ENCODE results near the gene CRMP1. TPM values are rescaled to one million over a fixed set of nuclear protein-coding genes. Genes with fewer than 3 reads are reported as not detected.

Gene CRMP1
- total and polyA plus RNA-seq, 2 of the 8 experiments (the other 6 are each of a cell fraction or from before 2014, with no cell fraction given) = 120 to 131 TPM

GRCh38 chr4:5926598-5926997, 33.7 kb upstream of the CRMP1 start (continued):
- TF ChIP-seq CBX8 (IDR thresholded peaks at IDR 0.05; ENCODE audit: borderline replicate concordance, low read depth, low read length) = no peak
- no peak for TF ChIP-seq NANOG (IDR thresholded peaks at IDR 0.05; ENCODE audit: insufficient read depth, low read depth, low read length, poor library complexity, severe bottlenecking)
- TF ChIP-seq BCL11A (IDR thresholded peaks at IDR 0.05; ENCODE audit: low read depth in 2 of 2, low read length in 2 of 2) = no peak
- TF ChIP-seq POLR2AphosphoS5 (IDR thresholded peaks at IDR 0.05; ENCODE audit: low read depth, low read length) = no peak
- TF ChIP-seq RAD21 (IDR thresholded peaks at IDR 0.05 in 1 of 2, conservative IDR thresholded peaks at IDR 0.05 in 1 of 2; ENCODE audit: low read depth in 2 of 2, low read length in 2 of 2) = no peak
- TF ChIP-seq SAP30 (IDR thresholded peaks at IDR 0.05; ENCODE audit: insufficient read depth, insufficient replicate concordance, low read length) = no peak
- TF ChIP-seq CBX5 (IDR thresholded peaks at IDR 0.05; ENCODE audit: low read depth, low read length) = no peak

Measured in H1 (cell line).